Neuronal stem cell (in vitro differentiated cells): ENCODE data around the gene SNAP25.

Experiments used
- DNase-seq: peaks from one replicate; pipeline ENCODE4 v3.0.0-alpha.2; 2013; ENCODE audit warnings: low spot score
- H2AFZ ChIP-seq: one replicate; pipeline ENCODE4 v1.6.1; 2013; ENCODE audit warnings: mild to moderate bottlenecking, low read length, inconsistent platforms
- H2AK5ac ChIP-seq: 2 replicates; pipeline ENCODE4 v1.6.1; 2013; ENCODE audit warnings: low read depth, mild to moderate bottlenecking, inconsistent platforms, low read length, moderate library complexity, mixed read lengths
- H2BK120ac ChIP-seq: 2 replicates; pipeline ENCODE4 v1.6.1; 2013; ENCODE audit warnings: low read depth, mild to moderate bottlenecking, inconsistent platforms, low read length, moderate library complexity, mixed read lengths
- H2BK12ac ChIP-seq: one replicate; pipeline ENCODE4 v1.6.1; 2013; ENCODE audit warnings: low read length, inconsistent platforms
- H2BK15ac ChIP-seq: 2 replicates; pipeline ENCODE4 v1.6.1; 2013; ENCODE audit warnings: mild to moderate bottlenecking, low read length, inconsistent platforms, mixed read lengths
- H2BK5ac ChIP-seq: one replicate; pipeline ENCODE4 v1.6.1; 2013; ENCODE audit warnings: inconsistent platforms, mild to moderate bottlenecking, low read length, moderate library complexity
- H3K14ac ChIP-seq: one replicate; pipeline ENCODE4 v1.6.1; 2013; ENCODE audit warnings: low read length, inconsistent platforms
- H3K18ac ChIP-seq: 2 replicates; pipeline ENCODE4 v1.6.1; 2013; ENCODE audit warnings: low read length, inconsistent platforms
- H3K23ac ChIP-seq: 2 replicates; pipeline ENCODE4 v1.6.1; 2013; ENCODE audit warnings: low read depth, mild to moderate bottlenecking, mixed read lengths, low read length, inconsistent platforms; ENCODE audit not compliant: poor library complexity
- H3K27ac ChIP-seq: replicated peaks from 3 replicates; pipeline ENCODE4 v1.5.1; 2013; ENCODE audit warnings: low read length, inconsistent platforms
- H3K27me3 ChIP-seq, 3 experiments: 2 replicates each; pipeline ENCODE4 v1.6.1; 2013; ENCODE audit warnings: low read length in 3 of 3, mild to moderate bottlenecking in 2 of 3, inconsistent platforms in 1 of 3, low read depth in 1 of 3, mixed read lengths in 1 of 3, moderate library complexity in 1 of 3; ENCODE audit not compliant: control insufficient read depth in 3 of 3, insufficient read depth in 3 of 3
- H3K36me3 ChIP-seq, 2 donors: replicated peaks in 1 of 2; 2 replicates each; pipeline ENCODE4 v1.6.1; 2013; ENCODE audit warnings: low read length in 2 of 2; ENCODE audit not compliant: control insufficient read depth in 2 of 2, insufficient read depth in 2 of 2
- H3K4ac ChIP-seq: 2 replicates; pipeline ENCODE4 v1.6.1; 2013; ENCODE audit warnings: inconsistent platforms, mild to moderate bottlenecking, low read length, moderate library complexity
- H3K4me1 ChIP-seq, 2 donors: 1 replicate in 1 of 2; 2 replicates in 1 of 2; pipeline ENCODE4 v1.6.1; 2013; ENCODE audit warnings: low read length in 2 of 2, low read depth in 1 of 2; ENCODE audit not compliant: control insufficient read depth in 2 of 2, insufficient read depth in 1 of 2
- H3K4me2 ChIP-seq: one replicate; pipeline ENCODE4 v1.6.1; 2013; ENCODE audit warnings: mild to moderate bottlenecking, low read length, inconsistent platforms; ENCODE audit not compliant: insufficient read depth, poor library complexity, severe bottlenecking
- H3K4me3 ChIP-seq, 2 donors: 2 replicates each; pipeline ENCODE4 v1.5.1; 2013; ENCODE audit warnings: low read length in 2 of 2, mild to moderate bottlenecking in 2 of 2, inconsistent platforms in 1 of 2, moderate library complexity in 1 of 2
- H3K79me1 ChIP-seq: one replicate; pipeline ENCODE4 v1.6.1; 2013; ENCODE audit warnings: low read depth, mild to moderate bottlenecking, inconsistent platforms, low read length, moderate library complexity
- H3K9ac ChIP-seq: one replicate; pipeline ENCODE4 v1.6.1; 2013; ENCODE audit warnings: mild to moderate bottlenecking, low read depth, low read length, inconsistent platforms; ENCODE audit not compliant: poor library complexity
- H3K9me3 ChIP-seq, 2 donors: replicated peaks in 1 of 2; 2 replicates each; pipeline versions ENCODE3 to v1.6.1; 2013; ENCODE audit warnings: low read length in 2 of 2, mild to moderate bottlenecking in 2 of 2, inconsistent platforms in 1 of 2, low read depth in 1 of 2, mixed read lengths in 1 of 2, moderate library complexity in 1 of 2; ENCODE audit not compliant: control insufficient read depth in 2 of 2, insufficient read depth in 1 of 2
- H4K8ac ChIP-seq: one replicate; pipeline ENCODE4 v1.6.1; 2013; ENCODE audit warnings: low read depth, mild to moderate bottlenecking, inconsistent platforms, low read length, moderate library complexity
- H4K91ac ChIP-seq: one replicate; pipeline ENCODE4 v1.6.1; 2013; ENCODE audit warnings: low read length, low read depth, mild to moderate bottlenecking, inconsistent platforms; ENCODE audit not compliant: poor library complexity
- WGBS, 2 donors: extraction: QIAGEN DNeasy Blood & Tissue Kit; methylation state at CpG; one replicate each; pipeline ENCODE4 v1.1.7; 2013; ENCODE audit warnings: missing lambda C conversion rate in 2 of 2, mixed read lengths in 1 of 2; ENCODE audit not compliant: insufficient read length in 2 of 2, insufficient replicate concordance in 1 of 2; ENCODE audit errors: extremely low coverage in 2 of 2; 5-methylcytosine and 5-hydroxymethylcytosine counted together

The SNAP25 gene

GRCh38 chr20:10185741-10186558, 32.7 kb upstream of the SNAP25 start:
- Histone ChIP-seq H2BK120ac (no peak overlapping the region), H3K14ac (no peak overlapping the region), H3K4me2 (no peak overlapping the region), H3K27ac (no peak overlapping the region), H2AK5ac (no peak overlapping the region), H3K27me3 (no peaks in the 10 kb centered on the region), H4K8ac (no peak overlapping the region), H3K4ac (no peak overlapping the region), H2BK5ac (no peak overlapping the region), H3K23ac (no peak overlapping the region), H3K79me1 (no peaks in the 10 kb centered on the region), H4K91ac (no peak overlapping the region), H3K4me1 (no peaks in the 10 kb centered on the region), H3K4me3 (no peak overlapping the region), H2BK12ac (no peak overlapping the region), H3K9me3 (peaks cover 0 to 4% of the 10 kb centered on the region in 2 donors), H2AFZ (no peak overlapping the region), H2BK15ac (no peak overlapping the region), H3K9ac (no peak overlapping the region), H3K36me3 (no peaks in the 10 kb centered on the region), H3K18ac (no peak overlapping the region)
- WGBS, 2 donors = no CpG with 5 or more reads among the region's 3 CpGs
- DNase-seq = no peak

GRCh38 chr20:10190456-10190855, 28.2 kb upstream of the SNAP25 start:
- no peak overlapping the region for H2BK12ac ChIP-seq
- no peak overlapping the region for H2BK120ac ChIP-seq
- H3K14ac ChIP-seq = no peak overlapping the region
- no peak overlapping the region for H3K27ac ChIP-seq
- H3K4me2 ChIP-seq = no peak overlapping the region
- H4K8ac ChIP-seq = no peak overlapping the region
- H3K9me3 ChIP-seq = peaks cover 0 to 4% of the 10 kb centered on the region in 2 donors
- H3K27me3 ChIP-seq = no peaks in the 10 kb centered on the region
- H3K36me3 ChIP-seq = no peaks in the 10 kb centered on the region
- H2AFZ ChIP-seq = no peak overlapping the region
- no peak overlapping the region for H2AK5ac ChIP-seq
- H3K4me3 ChIP-seq = no peak overlapping the region
- no peak for DNase-seq
- H3K18ac ChIP-seq = no peak overlapping the region
- H2BK15ac ChIP-seq = no peak overlapping the region
- no peak overlapping the region for H3K9ac ChIP-seq
- H3K23ac ChIP-seq = no peak overlapping the region
- H2BK5ac ChIP-seq = no peak overlapping the region
- H3K79me1 ChIP-seq = no peaks in the 10 kb centered on the region
- no CpG with 5 or more reads among the region's 3 CpGs for whole genome bisulfite sequencing, 2 donors
- no peaks in the 10 kb centered on the region for H3K4me1 ChIP-seq
- H3K4ac ChIP-seq = no peak overlapping the region
- H4K91ac ChIP-seq = no peak overlapping the region

DNA sequence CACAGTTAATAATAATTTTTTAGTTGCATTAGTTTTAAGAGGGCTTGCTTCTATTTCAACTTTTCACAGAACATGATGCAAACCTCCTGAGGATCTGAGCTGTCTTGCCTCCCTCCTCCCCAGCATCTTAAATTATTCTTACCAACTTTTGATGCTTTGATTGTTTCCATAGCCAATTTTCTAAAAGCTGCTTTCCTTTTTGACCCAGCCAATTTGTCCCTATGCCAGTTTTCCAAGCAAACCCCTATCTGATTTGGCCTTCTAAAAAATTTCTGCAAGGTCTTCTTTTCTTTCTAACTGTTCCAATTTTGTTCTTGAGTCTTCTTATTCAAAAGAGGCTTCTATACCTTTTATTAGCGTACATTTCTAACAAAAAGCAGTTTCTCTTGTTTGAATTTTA, 26.5 kb upstream of the SNAP25 start:
- no peak overlapping the region for H2BK12ac ChIP-seq
- no peak overlapping the region for H3K27ac ChIP-seq
- no peak overlapping the region for H3K4me2 ChIP-seq
- no peak overlapping the region for H2BK15ac ChIP-seq
- no peak overlapping the region for H4K8ac ChIP-seq
- no peak overlapping the region for H2BK5ac ChIP-seq
- H3K14ac ChIP-seq = no peak overlapping the region
- H4K91ac ChIP-seq = no peak overlapping the region
- no peaks in the 10 kb centered on the region for H3K79me1 ChIP-seq
- no peak overlapping the region for H3K23ac ChIP-seq
- no peak for DNase-seq
- H3K9ac ChIP-seq = no peak overlapping the region
- H2AK5ac ChIP-seq = no peak overlapping the region
- no CpG with 5 or more reads among the region's 1 CpG for WGBS, 2 donors
- H3K4me3 ChIP-seq = no peak overlapping the region
- H2BK120ac ChIP-seq = no peak overlapping the region
- no peaks in the 10 kb centered on the region for H3K27me3 ChIP-seq
- H3K4me1 ChIP-seq = no peaks in the 10 kb centered on the region
- H3K18ac ChIP-seq = no peak overlapping the region
- no peak overlapping the region for H3K4ac ChIP-seq
- H3K36me3 ChIP-seq = no peaks in the 10 kb centered on the region
- H2AFZ ChIP-seq = no peak overlapping the region
- H3K9me3 ChIP-seq = peaks cover 0 to 4% of the 10 kb centered on the region in 2 donors

- Histone ChIP-seq H3K27ac (no peak overlapping the region), H4K91ac (no peak overlapping the region), H3K9ac (no peak overlapping the region), H2BK12ac (no peak overlapping the region), H2BK120ac (no peak overlapping the region), H3K9me3 (no peaks in the 10 kb centered on the region), H3K4me1 (no peaks in the 10 kb centered on the region), H4K8ac (no peak overlapping the region), H3K23ac (no peak overlapping the region), H3K4me2 (no peak overlapping the region), H2AFZ (no peak overlapping the region), H3K36me3 (no peaks in the 10 kb centered on the region), H3K14ac (no peak overlapping the region), H2BK15ac (no peak overlapping the region), H3K4me3 (no peak overlapping the region), H3K27me3 (no peaks in the 10 kb centered on the region), H3K4ac (no peak overlapping the region), H2AK5ac (no peak overlapping the region), H2BK5ac (no peak overlapping the region), H3K18ac (no peak overlapping the region), H3K79me1 (no peaks in the 10 kb centered on the region)
- DNase-seq = no peak
- no CpG with 5 or more reads among the region's 2 CpGs for WGBS, 2 donors
Measured at GRCh38 chr20:10194166-10194565, 24.5 kb upstream of the SNAP25 start.
